ENCODE data around the gene HARBI1. TPM values are rescaled to one million over a fixed set of nuclear protein-coding genes. Genes with fewer than 3 reads are reported as not detected.

HARBI1 gene
- total and polyA plus RNA-seq, 10 of the 15 experiments (the other 5 are each of a cell fraction or from before 2014, with no cell fraction given), result 3.6 to 8.4 (median 5.2) TPM

GRCh38 chr11:46593550-46594373, 23.3 kb downstream of the HARBI1 start, which contains the start of gene AMBRA1 (continued):
- no peak for TF ChIP-seq TBL1XR1 (IDR thresholded peaks at IDR 0.05; ENCODE audit: low read depth, low read length)
- TF ChIP-seq SREBF2 (IDR thresholded peaks at IDR 0.05; ENCODE audit: low read length), result no peak
- TF ChIP-seq ASH2L (IDR thresholded peaks at IDR 0.05; ENCODE audit: borderline replicate concordance, low read depth), result peak; percentile 98; the same call in 1 of the 2 replicates
- peak; percentile 62 for TF ChIP-seq SIX5 (IDR thresholded peaks at IDR 0.05; ENCODE audit: low read depth, low read length, severe bottlenecking)
- no peak for TF ChIP-seq WRNIP1 (IDR thresholded peaks at IDR 0.05; ENCODE audit: borderline replicate concordance, low read depth, low read length)
- TF ChIP-seq REST (IDR thresholded peaks at IDR 0.05; ENCODE audit: low read depth, low read length), result no peak
- TF ChIP-seq ZBED1 (IDR thresholded peaks at IDR 0.05; ENCODE audit: borderline replicate concordance), result no peak
- TF ChIP-seq RELB (IDR thresholded peaks at IDR 0.05; ENCODE audit: low read depth), result peak; percentile 98
- TF ChIP-seq IRF4 (IDR thresholded peaks at IDR 0.05; ENCODE audit: low read depth, low read length), result 0 out of 2 replicates have a peak, but pooled peaks have one; percentile 56
- peak; percentile 78; the same call in 1 of the 2 replicates for TF ChIP-seq CBFB (IDR thresholded peaks at IDR 0.05; ENCODE audit: low read depth)
- no peak for TF ChIP-seq ATF3 (IDR thresholded peaks at IDR 0.05; ENCODE audit: borderline replicate concordance, extremely low read depth, low read depth, low read length)
- no peak for TF ChIP-seq ZBTB4 (CRISPR knock-in tag; IDR thresholded peaks at IDR 0.05)
- no peak for TF ChIP-seq GABPA (IDR thresholded peaks at IDR 0.05; ENCODE audit: low read depth)
- TF ChIP-seq SPI1 (IDR thresholded peaks at IDR 0.05; ENCODE audit: borderline replicate concordance, insufficient read depth, low read depth, low read length), result no peak
- TF ChIP-seq HDAC6 (IDR thresholded peaks at IDR 0.05; ENCODE audit: unreplicated experiment), result no peak
- no peak for TF ChIP-seq FOXM1 (IDR thresholded peaks at IDR 0.05; ENCODE audit: low read depth, low read length)
- TF ChIP-seq FOXK2 (IDR thresholded peaks at IDR 0.05), result peak; percentile 91
- peak; percentile 67 for TF ChIP-seq SMAD1 (IDR thresholded peaks at IDR 0.05; ENCODE audit: low read depth, partially characterized antibody)
